Upper lobe of right lung (tissue), 1 donor: ENCODE data around the gene BCAP31. TPM values are rescaled to one million over a fixed set of nuclear protein-coding genes. Genes with fewer than 3 reads are reported as not detected.

Source experiments
- ATAC-seq: fragments of 200-7000 bp; cut with Tn5 transposase; one replicate; pipeline ENCODE4 v1.9.1; 2020; ENCODE audit warnings: mild to moderate bottlenecking, moderate library complexity
- DNase-seq: peaks from one replicate; pipeline ENCODE4 v3.0.0-alpha.2; 2020
- H3K27ac ChIP-seq: fragments of 200-600 bp; one replicate; pipeline ENCODE4 v1.8.0; 2022
- H3K27me3 ChIP-seq: fragments of 200-600 bp; one replicate; pipeline ENCODE4 v1.8.0; 2022; ENCODE audit warnings: mild to moderate bottlenecking
- H3K36me3 ChIP-seq: fragments of 200-600 bp; one replicate; pipeline ENCODE4 v1.8.0; 2022
- H3K4me1 ChIP-seq: fragments of 200-600 bp; one replicate; pipeline ENCODE4 v1.8.0; 2022
- H3K4me3 ChIP-seq: fragments of 200-600 bp; one replicate; pipeline ENCODE4 v1.8.0; 2022; ENCODE audit warnings: mild to moderate bottlenecking
- H3K9me3 ChIP-seq: fragments of 200-600 bp; one replicate; pipeline ENCODE4 v1.8.0; 2022
- CTCF ChIP-seq: fragments of 200-600 bp; IDR thresholded peaks from one replicate; pipeline ENCODE4 v1.8.0; 2022; ENCODE audit warnings: antibody characterized with exemption
- intact Hi-C: fragments of 100-400 bp; cut with DNase I; formaldehyde crosslinking; loops from one replicate; pipeline ENCODE4 v1.11.0; 2022
- total RNA-seq: library from RNA; stranded (reverse); fragmentation: NEBNext Ultra II Directional; extraction: Animal tissue kit (Norgen Biotek cat#: 25700); gene quantifications from one replicate; pipeline ENCODE4 v1.2.1, GENCODE V29; 2021
- donor health status: DM: no; HTN: yes; CAD: no; lungs with severe emphysema.

BCAP31 gene
- total RNA-seq, 1 donor from 2014 or later, result 233 TPM

- Histone ChIP-seq H3K36me3 (no peaks in the 10 kb centered on the region), H3K27ac (no peak overlapping the region), H3K4me1 (no peaks in the 10 kb centered on the region), H3K27me3 (no peaks in the 10 kb centered on the region), H3K4me3 (no peak overlapping the region), H3K9me3 (no peaks in the 10 kb centered on the region)
- no peak for DNase-seq
- TF ChIP-seq CTCF, result no peak
- intact Hi-C loops, result no loop called here
- no peak for ATAC-seq
These were observed 70.6 kb downstream of the BCAP31 start for GRCh38 chrX:153653556-153653955.

GRCh38 chrX:153651540-153652079, 72.6 kb downstream of the BCAP31 start:
- Histone ChIP-seq H3K4me3 (no peak overlapping the region), H3K36me3 (no peaks in the 10 kb centered on the region), H3K4me1 (no peaks in the 10 kb centered on the region), H3K9me3 (no peaks in the 10 kb centered on the region), H3K27me3 (peaks cover 4% of the 10 kb centered on the region), H3K27ac (no peak overlapping the region)
- DNase-seq, result no peak
- intact Hi-C loops, result no loop called here
- ATAC-seq, result no peak
- peak; percentile 11 for TF ChIP-seq CTCF

GRCh38 chrX:153650959-153651358, 73.2 kb downstream of the BCAP31 start:
- no peaks in the 10 kb centered on the region for H3K4me1 ChIP-seq
- ATAC-seq, result no peak
- TF ChIP-seq CTCF, result no peak
- H3K9me3 ChIP-seq, result no peaks in the 10 kb centered on the region
- H3K36me3 ChIP-seq, result no peaks in the 10 kb centered on the region
- H3K27ac ChIP-seq, result no peak overlapping the region
- intact Hi-C loops, result no loop called here
- H3K4me3 ChIP-seq, result no peak overlapping the region
- DNase-seq, result no peak
- peaks cover 6% of the 10 kb centered on the region for H3K27me3 ChIP-seq

Other genes starting within 250 kb of the BCAP31 start
- 205 TPM for gene BGN, start 229.4 kb downstream of the BCAP31 start, total RNA-seq
- gene ATP2B3, start 206.7 kb downstream of the BCAP31 start, total RNA-seq, result not detected
- gene CCNQ, start 125.2 kb downstream of the BCAP31 start, total RNA-seq, result 18.9 TPM
- gene DUSP9, start 77.2 kb downstream of the BCAP31 start, total RNA-seq, result not detected
- gene PNCK, start 50.6 kb downstream of the BCAP31 start, total RNA-seq, result 0.72 TPM
- 8.0 TPM for gene SLC6A8, start 36.5 kb downstream of the BCAP31 start, total RNA-seq
- 15.1 TPM for gene ABCD1, start 469 bp upstream of the BCAP31 start, total RNA-seq
- 3.3 TPM for gene PLXNB3, start 39.9 kb upstream of the BCAP31 start, total RNA-seq
- not detected for gene SRPK3, start 56.7 kb upstream of the BCAP31 start, total RNA-seq
- 42.7 TPM for gene IDH3G, start 70.0 kb upstream of the BCAP31 start, total RNA-seq
- 204 TPM for gene SSR4, start 70.3 kb upstream of the BCAP31 start, total RNA-seq
- gene PDZD4, start 106.2 kb upstream of the BCAP31 start, total RNA-seq, result 8.3 TPM
- 1.2 TPM for gene L1CAM, start 161.8 kb upstream of the BCAP31 start, total RNA-seq
- 3.0 TPM for gene AVPR2, start 180.3 kb upstream of the BCAP31 start, total RNA-seq
- 69.8 TPM for gene ARHGAP4, start 201.9 kb upstream of the BCAP31 start, total RNA-seq
- 84.6 TPM for gene NAA10, start 210.7 kb upstream of the BCAP31 start, total RNA-seq
- 46.4 TPM for gene RENBP, start 220.3 kb upstream of the BCAP31 start, total RNA-seq
- 47.5 TPM for gene HCFC1, start 247.4 kb upstream of the BCAP31 start, total RNA-seq
- 9.0 TPM for gene TMEM187, start 248.4 kb upstream of the BCAP31 start, total RNA-seq